NCI-H748 (cell line): ENCODE results near the gene CCNC.

ENCODE experiments used
- DNase-seq: peaks from one replicate; lab custom pipeline; 2025; ENCODE audit not compliant: unreplicated experiment; lab: John Stamatoyannopoulos, UW

CCNC gene

DNA sequence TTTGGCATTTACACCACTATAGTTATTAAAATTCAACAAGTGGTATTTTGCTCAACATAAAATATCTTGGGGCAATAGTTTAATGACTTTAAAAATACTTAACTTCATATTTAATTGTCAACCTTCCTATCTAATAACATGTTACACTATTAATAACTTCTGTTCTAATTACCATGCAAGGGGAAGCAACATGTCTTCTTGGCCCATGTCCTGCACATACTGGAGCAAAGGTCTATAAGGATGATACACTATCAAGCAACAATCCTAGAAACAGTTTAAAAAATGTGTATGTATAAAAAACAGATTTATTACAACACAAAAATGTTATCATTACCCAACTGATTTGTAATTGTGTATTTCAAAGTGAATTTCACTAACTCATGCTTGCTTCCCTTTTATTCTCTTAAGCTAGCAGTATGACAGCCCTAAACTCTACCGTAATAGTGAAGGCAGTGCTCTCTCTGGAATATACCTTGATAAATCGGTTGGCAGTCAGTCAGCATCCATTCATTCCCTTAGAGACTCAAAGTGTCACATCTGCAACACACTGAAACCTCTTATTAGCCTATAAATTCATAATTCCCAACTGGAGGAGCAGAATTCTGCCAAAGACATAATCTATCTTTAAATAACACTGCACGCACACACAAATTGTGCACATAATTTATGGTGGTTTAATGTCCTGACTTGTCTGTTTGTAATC is 18.3 kb downstream of the CCNC start:
- DNase-seq = no peak

DNA sequence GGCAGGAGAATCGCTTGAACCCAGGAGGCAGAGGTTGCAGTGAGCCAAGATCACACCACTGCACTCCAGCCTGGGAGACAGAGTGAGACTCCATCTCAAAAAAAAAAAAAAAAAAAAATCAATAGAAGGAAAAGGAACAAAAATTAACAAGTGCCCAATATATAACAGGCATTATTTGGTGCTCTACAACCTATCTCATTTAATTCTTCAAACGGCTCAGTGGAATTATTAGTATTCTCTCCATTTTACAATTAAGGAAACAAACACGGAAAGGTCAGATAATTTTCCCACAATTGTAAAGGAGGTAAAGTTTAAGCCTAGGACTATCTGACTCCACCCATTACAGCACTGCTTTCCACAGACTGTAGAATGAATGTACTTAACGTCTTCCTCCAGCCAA is 19.8 kb downstream of the CCNC start:
- DNase-seq = no peak

DNA sequence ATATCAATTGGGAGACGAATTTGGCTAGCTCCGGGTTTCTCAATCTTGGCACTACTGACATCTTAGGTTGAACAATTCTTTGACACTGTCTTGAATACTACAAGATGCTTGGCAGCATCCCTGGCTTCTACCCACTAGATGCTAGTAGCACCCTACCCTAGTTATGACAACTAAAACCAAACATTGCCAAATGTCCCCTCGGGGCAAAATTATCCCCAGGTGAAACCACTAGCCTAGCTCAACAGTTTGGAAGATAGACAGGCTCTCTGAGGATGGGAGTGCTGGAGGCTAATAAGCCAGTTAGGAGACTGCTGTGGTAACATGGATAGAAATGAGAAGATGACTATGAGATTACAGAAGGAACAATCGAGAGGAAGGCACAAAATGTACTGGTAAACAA is 20.9 kb downstream of the CCNC start:
- no peak for DNase-seq

DNA sequence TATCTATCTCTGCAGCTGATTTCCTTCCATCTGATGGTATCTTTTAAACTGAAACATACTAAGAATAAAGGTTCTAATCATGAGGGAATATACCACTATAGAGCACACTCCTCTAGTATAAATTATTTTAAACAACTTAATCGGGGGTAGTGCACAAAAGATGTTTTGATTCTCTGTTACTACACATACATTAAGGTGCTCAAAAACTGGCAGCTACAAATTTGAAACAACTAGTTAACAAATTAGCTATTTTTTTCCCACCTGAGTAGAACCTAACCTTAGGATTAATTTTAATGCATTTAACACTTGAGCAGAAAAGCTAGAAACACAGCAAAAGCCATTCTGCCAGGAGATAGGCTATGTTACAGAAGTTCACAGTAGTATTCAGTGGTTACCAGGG is 23.0 kb downstream of the CCNC start:
- no peak for DNase-seq

DNA sequence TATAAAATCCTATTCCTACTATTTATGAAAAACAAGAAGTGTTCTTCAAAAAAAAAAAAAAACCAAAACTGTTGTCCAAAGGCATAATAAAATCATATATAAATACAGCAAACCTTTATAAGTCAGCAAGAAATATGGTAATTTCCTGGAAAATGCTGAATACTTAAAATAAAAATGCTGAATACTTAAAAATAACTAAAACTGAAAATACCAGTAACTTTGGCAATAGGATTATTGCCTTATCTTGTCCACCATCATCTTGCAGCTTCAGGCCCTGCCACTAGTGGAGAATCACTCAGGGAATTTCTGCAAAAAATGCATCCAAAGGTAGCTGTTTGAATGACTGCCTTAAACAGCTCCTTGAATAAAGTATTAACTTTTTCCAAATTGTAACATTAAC is 24.5 kb downstream of the CCNC start:
- DNase-seq = no peak

DNA sequence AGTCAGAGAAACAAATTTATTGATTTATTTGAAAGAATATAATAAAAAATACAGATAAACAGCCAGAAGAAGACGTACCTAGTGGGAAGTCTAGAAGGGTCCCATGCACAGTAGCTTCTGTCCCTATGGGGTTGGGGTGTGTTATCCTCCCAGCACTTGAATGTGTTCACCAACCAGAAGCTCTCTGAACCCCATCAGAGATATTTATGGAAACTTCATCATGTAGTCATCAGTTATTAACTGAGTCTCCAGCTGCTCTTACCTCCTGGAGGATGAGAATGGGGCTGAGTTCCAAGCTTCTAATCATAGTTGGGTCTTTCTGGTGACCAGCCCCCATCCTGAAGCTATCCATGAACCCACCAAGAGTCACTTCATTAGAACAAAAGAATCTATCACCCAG is 37.8 kb downstream of the CCNC start:
- DNase-seq = no peak

DNA sequence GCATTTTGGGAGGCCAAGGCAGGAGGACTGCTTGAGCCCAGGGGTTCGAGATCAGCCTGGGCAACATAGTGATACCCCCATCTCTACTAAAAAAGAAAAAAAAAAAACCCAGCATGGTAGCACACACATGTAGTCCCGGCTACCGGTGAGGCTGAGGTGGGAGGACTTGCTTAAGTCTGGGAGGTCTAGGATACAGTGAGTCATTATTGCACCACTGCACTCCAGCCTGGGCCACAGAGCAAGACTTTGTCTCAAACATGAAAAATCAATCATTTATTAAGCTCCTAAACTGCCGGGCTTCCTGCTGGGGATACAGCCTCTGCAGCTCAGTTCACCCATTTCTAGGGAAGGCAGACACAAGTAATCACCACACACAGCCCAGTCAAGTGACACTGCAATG is 45.9 kb downstream of the CCNC start:
- DNase-seq = no peak

DNA sequence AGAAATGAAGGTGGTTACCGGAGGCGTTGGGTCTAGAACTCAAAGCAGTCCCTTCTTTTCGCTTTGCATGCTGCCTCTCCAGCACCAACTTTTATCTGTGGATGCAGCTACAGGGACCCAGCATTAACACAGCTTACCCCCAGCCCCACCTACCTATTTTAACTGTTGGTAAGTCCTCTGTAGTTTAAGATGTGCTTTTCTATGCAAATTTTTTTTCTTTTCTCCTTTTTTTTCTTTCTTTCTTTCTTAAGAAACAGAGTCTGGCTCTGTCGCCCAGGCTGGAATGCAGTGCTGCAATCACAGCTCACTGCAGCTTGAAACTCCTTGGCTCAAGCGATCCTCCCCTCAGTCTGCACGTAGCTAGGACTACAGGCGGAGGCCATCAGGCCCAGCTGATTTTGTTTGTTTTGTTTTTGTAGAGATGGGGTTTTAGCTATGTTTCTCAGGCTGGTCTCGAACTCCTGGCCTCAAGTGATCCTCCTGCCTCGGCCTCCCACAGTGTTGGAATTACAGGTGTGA is 46.8 kb downstream of the CCNC start:
- DNase-seq = peak; percentile 51

DNA sequence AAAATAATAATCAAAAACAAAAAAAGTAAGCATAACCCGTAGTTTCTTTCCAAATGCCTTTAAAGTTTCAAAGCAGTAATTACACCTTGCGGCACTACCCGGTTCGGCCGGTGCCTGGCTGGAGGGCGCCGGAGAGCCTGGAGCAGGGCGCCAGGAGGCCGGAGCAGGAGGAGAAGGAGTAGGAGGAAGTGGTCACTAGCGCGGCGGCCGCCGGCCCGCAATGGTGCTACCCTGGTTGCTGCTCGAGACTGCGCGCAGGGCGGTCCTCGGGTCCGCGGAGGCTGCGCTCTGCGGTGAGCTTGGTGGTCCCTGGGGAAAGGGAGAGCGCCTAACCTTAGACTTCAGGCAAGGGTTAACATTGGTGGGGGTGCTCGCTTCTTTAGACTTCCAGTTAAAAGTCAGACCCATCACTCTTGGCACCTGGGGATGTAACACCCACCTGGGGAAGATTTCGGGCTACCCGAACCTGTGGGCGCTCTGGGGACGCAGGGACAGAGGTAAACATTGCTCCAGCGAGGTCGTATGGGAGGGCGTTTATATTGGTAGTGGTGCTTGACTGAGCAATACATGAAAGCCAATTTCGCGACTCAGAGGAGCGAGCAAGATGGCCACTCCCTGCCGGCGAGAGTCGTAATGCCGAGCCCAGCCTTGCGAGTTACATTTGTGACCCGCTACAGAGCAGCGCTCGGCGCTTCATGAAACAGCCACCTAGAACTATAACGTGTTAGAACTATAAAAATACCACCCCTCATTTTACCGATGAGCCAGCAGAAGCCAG is 47.4 kb downstream of the CCNC start:
- peak; percentile 87 for DNase-seq

DNA sequence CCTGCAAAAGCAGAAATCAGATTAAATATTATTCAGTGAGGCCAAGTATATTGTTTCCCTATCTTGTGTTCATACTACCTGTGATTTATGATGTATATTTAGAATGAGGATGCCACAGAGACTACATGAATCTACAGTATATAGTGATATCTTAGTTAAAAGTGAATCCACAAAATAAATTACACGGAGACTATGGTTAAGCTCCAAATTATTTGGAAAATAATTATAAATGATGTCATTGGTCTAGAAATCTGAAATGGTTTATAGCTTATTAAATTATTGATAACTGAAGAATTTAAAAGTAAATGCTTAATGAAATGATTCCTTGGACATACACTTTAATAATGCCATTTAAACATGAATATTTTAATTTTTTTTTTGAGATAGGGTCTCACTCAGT is 49.0 kb downstream of the CCNC start:
- no peak for DNase-seq

DNA sequence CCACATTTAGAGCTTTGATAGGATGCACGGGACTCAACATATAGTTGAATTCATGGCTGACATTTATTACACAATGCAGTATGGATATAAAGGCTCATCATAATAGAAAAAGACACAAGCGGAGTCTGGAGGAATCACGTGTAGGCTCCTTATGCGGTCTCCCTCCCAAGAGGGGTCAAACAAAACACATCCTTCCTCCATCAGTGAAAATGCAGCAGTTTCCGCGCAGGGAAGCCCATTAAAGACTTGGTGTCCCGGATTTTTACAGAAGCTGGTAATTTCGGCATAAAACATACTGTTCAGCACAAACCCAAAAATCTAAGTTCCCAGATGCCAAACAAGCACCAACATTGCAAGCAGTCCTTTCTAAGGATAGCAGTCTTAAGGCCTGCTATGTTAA is 54.4 kb downstream of the CCNC start:
- peak; percentile 31 for DNase-seq

DNA sequence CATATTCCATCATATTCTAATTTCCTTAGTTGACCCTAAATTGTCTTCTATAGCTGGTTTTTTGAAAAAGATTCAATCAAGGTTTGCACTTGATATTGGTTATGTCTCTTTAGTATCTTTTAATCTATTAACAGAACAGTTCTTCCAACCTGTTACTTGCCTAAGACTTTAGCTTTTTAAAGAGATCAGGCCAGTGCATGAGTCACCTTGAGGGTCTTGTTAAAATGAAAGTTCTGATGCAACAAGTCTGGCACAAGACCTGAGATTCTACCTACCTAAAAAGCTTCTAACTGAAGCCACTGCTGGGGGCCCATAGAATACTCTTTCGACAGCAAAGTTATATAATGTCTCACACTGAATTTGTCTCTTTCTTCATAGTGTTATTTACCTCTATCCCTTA is 56.4 kb downstream of the CCNC start:
- DNase-seq = no peak

DNA sequence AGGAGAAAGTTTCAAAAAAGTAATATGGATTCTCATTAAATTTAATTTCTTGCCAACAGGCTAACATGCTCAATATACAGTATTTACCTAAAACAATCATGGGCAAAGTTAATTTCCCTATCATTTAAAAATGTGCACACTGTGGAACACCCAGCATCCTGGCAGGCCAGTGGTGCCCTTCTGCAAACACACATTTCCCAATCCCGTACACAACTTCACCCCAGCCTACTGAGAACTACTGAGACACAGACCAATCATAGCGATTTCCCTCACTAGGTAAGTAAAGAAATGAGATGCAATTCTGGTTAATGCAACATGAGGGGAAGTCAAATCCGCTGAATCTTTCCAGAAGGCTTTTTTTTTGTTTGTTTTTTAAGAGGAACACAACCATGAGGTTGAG is 60.8 kb downstream of the CCNC start:
- no peak for DNase-seq

DNA sequence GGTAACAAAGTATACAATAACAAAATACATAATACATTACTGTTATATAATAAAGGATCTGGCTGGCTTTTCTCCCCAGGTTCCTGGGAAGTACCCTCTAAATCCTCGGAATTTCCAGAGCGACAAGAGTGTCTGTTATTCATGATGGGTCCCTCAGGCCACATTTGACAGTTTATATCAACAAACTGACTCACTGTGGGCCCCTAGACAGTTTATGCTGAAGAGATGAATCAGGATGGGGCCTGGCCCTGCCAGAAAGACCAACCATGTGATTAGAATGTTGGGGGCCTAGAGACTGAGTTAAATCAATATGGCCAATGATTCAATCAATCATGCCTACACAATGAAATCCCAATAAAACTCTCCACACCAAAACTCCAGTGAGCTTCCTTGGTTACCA is 66.7 kb downstream of the CCNC start:
- no peak for DNase-seq

DNA sequence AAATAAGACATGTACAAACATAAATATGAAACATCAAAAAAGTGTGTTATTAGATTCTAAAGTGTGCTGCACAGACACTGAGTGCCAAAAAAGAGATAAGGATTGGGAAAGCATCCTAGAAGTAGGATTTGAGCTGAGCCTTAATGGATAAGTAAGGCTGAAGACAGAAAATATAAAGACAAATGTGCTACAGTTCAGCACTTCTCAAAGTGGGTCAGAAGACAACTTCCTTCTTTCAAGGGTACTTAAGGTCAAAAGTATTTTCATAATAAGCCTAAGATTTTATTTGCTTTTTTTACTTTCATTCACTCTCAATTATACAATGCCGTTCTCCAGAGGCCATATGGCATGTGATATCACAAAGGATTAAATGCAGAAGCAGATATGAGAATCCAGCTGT is 70.0 kb downstream of the CCNC start:
- DNase-seq = no peak

DNA sequence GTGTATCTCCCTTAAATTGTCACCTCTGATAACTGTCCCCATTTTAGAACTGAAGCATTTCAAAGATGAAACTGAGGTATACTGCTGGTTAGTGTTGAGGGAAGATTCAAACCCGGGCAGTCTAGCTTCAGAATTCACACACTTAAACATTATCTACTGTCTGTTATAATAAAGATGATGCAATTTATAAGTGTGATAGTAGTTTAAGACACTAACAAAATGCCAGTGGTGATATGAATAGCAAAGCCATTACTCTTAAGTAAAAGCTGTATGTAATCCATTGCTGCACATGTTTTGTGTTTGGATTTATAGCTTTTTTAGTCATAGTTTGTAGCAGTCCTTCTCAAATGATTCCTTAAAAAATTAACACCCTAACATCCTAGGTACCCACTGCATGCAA is 73.0 kb downstream of the CCNC start:
- no peak for DNase-seq
